Neural cell (in vitro differentiated cells): ENCODE data around the gene TTC31.

Experiments used
- EP300 ChIP-seq: fragments of 450-650 bp; conservative IDR thresholded peaks from 2 replicates; pipeline ENCODE4 v1.6.1; 2014; ENCODE audit warnings: antibody characterized with exemption, mild to moderate bottlenecking, moderate library complexity; ENCODE audit not compliant: poor library complexity, severe bottlenecking
- EZH2 ChIP-seq: fragments of 200-600, 300-800 bp; shearing (Covaris generic), sonication (generic); IDR thresholded peaks from 2 replicates; pipeline ENCODE4 v1.6.1; 2014; ENCODE audit warnings: antibody characterized with exemption, low read length, borderline replicate concordance, mild to moderate bottlenecking; ENCODE audit not compliant: insufficient read depth, poor library complexity, severe bottlenecking
- TAF1 ChIP-seq: IDR thresholded peaks from 2 replicates; pipeline ENCODE4 v1.6.1; 2012; ENCODE audit warnings: low read depth
- TF ChIP-seq, protein P1 (sequence below): fragments of 450-650 bp; IDR thresholded peaks from 2 replicates; pipeline ENCODE4 v1.5.1; 2014; ENCODE audit warnings: antibody characterized with exemption, mild to moderate bottlenecking, moderate library complexity; ENCODE audit not compliant: poor library complexity, severe bottlenecking

DNA sequence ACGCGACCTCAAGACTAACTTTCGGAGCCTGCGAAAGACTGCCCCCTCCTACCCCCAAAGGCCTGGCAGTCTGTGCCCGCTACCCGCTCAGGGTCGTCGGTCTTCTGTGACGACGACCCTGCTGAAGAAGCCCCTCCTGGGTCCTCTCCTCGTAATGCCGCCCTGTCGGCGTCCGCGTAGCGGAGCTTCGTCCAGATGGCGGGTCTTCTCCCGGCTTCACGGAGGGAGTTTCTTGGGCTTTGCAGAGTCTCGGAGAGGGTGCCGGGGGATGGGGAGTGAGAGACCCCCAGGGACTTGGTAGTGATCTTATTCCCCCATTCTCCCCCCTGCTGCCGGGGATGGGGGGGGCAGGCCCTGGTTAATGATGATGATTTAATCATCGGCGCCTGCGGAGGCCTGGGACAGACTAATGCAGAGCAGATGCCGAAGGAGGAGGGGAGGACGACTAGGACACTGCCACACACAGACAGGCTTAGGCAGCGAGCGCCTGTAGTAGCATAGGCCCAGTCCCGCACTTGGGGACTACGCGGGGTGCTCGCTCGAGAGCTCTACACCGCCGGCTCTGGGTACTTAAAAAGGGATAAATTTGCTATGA lies 25.1 kb downstream of the TTC31 start:
- TF ChIP-seq TAF1 (no peak), EZH2 (no peak), EP300 (no peak)
- TF ChIP-seq, protein P1, sequence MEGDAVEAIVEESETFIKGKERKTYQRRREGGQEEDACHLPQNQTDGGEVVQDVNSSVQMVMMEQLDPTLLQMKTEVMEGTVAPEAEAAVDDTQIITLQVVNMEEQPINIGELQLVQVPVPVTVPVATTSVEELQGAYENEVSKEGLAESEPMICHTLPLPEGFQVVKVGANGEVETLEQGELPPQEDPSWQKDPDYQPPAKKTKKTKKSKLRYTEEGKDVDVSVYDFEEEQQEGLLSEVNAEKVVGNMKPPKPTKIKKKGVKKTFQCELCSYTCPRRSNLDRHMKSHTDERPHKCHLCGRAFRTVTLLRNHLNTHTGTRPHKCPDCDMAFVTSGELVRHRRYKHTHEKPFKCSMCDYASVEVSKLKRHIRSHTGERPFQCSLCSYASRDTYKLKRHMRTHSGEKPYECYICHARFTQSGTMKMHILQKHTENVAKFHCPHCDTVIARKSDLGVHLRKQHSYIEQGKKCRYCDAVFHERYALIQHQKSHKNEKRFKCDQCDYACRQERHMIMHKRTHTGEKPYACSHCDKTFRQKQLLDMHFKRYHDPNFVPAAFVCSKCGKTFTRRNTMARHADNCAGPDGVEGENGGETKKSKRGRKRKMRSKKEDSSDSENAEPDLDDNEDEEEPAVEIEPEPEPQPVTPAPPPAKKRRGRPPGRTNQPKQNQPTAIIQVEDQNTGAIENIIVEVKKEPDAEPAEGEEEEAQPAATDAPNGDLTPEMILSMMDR: no peak
